ENCODE data around the gene TSPAN18. TPM values are rescaled to one million over a fixed set of nuclear protein-coding genes. Genes with fewer than 3 reads are reported as not detected.

The TSPAN18 gene
- total and polyA plus RNA-seq, 10 of the 15 experiments (the other 5 are each of a cell fraction or from before 2014, with no cell fraction given): 0.02 to 0.77 (median 0.13) TPM; not detected in 1

- no peaks in the 10 kb centered on the region for H3K79me2 ChIP-seq (ENCODE audit: control insufficient read depth, insufficient read depth, low read length)
- SMC1A ChIA-PET (ENCODE audit: uncharacterized antibody, unreplicated experiment): no interaction called here
- no peak overlapping the region for H2AFZ ChIP-seq (ENCODE audit: control insufficient read depth, low read depth, low read length)
- FAIRE-seq (no peak), DNase-seq (ENCODE audit: low read depth, low spot score) (no peak), ATAC-seq (no peak)
- no peaks in the 10 kb centered on the region for H3K36me3 ChIP-seq (ENCODE audit: control insufficient read depth in 2 of 2, insufficient read depth in 2 of 2, low read length in 1 of 2)
- H3K4me3 ChIP-seq: no peak overlapping the region
- WGBS (ENCODE audit: insufficient coverage, insufficient replicate concordance, low lambda C conversion rate, missing lambda C conversion rate): 6% methylated on average over 3 of the region's 3 CpGs
- BruUV-seq (replicated peaks): no TSS peak
- H4K20me1 ChIP-seq (ENCODE audit: control insufficient read depth, insufficient read depth): no peaks in the 10 kb centered on the region
- intact Hi-C loops (cut with micrococcal nuclease; ENCODE audit: unreplicated experiment): no loop called here
- no peak overlapping the region for H3K4me2 ChIP-seq (ENCODE audit: control insufficient read depth, insufficient read depth)
- CTCF ChIA-PET: no interaction called here
- POLR2A ChIA-PET: no interaction called here
- in situ Hi-C loops (cut with MboI): no loop called here
- RAD21 ChIA-PET (ENCODE audit: unreplicated experiment): no interaction called here
- no peak for TF ChIP-seq NRF1 (conservative IDR thresholded peaks at IDR 0.05; ENCODE audit: low read depth, low read length)
- TF ChIP-seq ZBTB33 (IDR thresholded peaks at IDR 0.05): no peak
- no peak for TF ChIP-seq ATF7 (IDR thresholded peaks at IDR 0.05; ENCODE audit: low read depth)
- TF ChIP-seq SMAD5 (IDR thresholded peaks at IDR 0.05; ENCODE audit: low read depth): no peak
- TF ChIP-seq RUNX3 (IDR thresholded peaks at IDR 0.05; ENCODE audit: low read length): no peak
- TF ChIP-seq ATF3 (IDR thresholded peaks at IDR 0.05; ENCODE audit: borderline replicate concordance, extremely low read depth, low read depth, low read length): no peak
- H3K27me3 ChIP-seq (replicated peaks in 1 of 2; ENCODE audit: control insufficient read depth in 2 of 2, insufficient read depth in 2 of 2, low read length in 1 of 2): peaks cover 0 to 5% of the 10 kb centered on the region in 2 experiments; a peak in 3 of 4 replicates
- H3K9ac ChIP-seq (ENCODE audit: control insufficient read depth, insufficient read depth, low read length): no peak overlapping the region
- H3K9me3 ChIP-seq (replicated peaks; ENCODE audit: control insufficient read depth, insufficient read depth, low read length): no peaks in the 10 kb centered on the region
- no peaks in the 10 kb centered on the region for H3K4me1 ChIP-seq (ENCODE audit: control insufficient read depth, insufficient read depth, low read length)
- H3K27ac ChIP-seq (ENCODE audit: control insufficient read depth, insufficient read depth): no peak overlapping the region
Measured at GRCh38 chr11:44962464-44962863, 235.7 kb downstream of the TSPAN18 start.

GRCh38 chr11:44963136-44963535, 236.4 kb downstream of the TSPAN18 start:
- ChIA-PET RAD21 (ENCODE audit: unreplicated experiment) (no interaction called here), CTCF (no interaction called here), SMC1A (ENCODE audit: uncharacterized antibody, unreplicated experiment) (no interaction called here), POLR2A (no interaction called here)
- H3K36me3 ChIP-seq (ENCODE audit: control insufficient read depth in 2 of 2, insufficient read depth in 2 of 2, low read length in 1 of 2): no peaks in the 10 kb centered on the region
- FAIRE-seq (no peak), DNase-seq (ENCODE audit: low read depth, low spot score) (no peak), ATAC-seq (no peak)
- H3K4me3 ChIP-seq: no peak overlapping the region
- BruUV-seq (replicated peaks): no TSS peak
- peaks cover 0 to 2% of the 10 kb centered on the region in 2 experiments; a peak in 1 of 4 replicates for H3K27me3 ChIP-seq (replicated peaks in 1 of 2; ENCODE audit: control insufficient read depth in 2 of 2, insufficient read depth in 2 of 2, low read length in 1 of 2)
- 25% methylated on average over 7 of the region's 7 CpGs for WGBS (ENCODE audit: insufficient coverage, insufficient replicate concordance, low lambda C conversion rate, missing lambda C conversion rate)
- H3K27ac ChIP-seq (ENCODE audit: control insufficient read depth, insufficient read depth): no peak overlapping the region
- H3K4me2 ChIP-seq (ENCODE audit: control insufficient read depth, insufficient read depth): no peak overlapping the region
- in situ Hi-C loops (cut with MboI) (no loop called here), intact Hi-C loops (cut with micrococcal nuclease; ENCODE audit: unreplicated experiment) (no loop called here)
- no peaks in the 10 kb centered on the region for H3K9me3 ChIP-seq (replicated peaks; ENCODE audit: control insufficient read depth, insufficient read depth, low read length)
- H2AFZ ChIP-seq (ENCODE audit: control insufficient read depth, low read depth, low read length): no peak overlapping the region
- no peaks in the 10 kb centered on the region for H3K79me2 ChIP-seq (ENCODE audit: control insufficient read depth, insufficient read depth, low read length)
- no peak overlapping the region for H3K9ac ChIP-seq (ENCODE audit: control insufficient read depth, insufficient read depth, low read length)
- H3K4me1 ChIP-seq (ENCODE audit: control insufficient read depth, insufficient read depth, low read length): no peaks in the 10 kb centered on the region
- no peaks in the 10 kb centered on the region for H4K20me1 ChIP-seq (ENCODE audit: control insufficient read depth, insufficient read depth)
- no peak for TF ChIP-seq RUNX3 (IDR thresholded peaks at IDR 0.05; ENCODE audit: low read length)
- no peak for TF ChIP-seq SREBF2 (IDR thresholded peaks at IDR 0.05; ENCODE audit: low read length)
- TF ChIP-seq EGR1 (IDR thresholded peaks at IDR 0.05; ENCODE audit: borderline replicate concordance in 1 of 2, low read depth in 2 of 2, low read length in 2 of 2): no peak
- no peak for TF ChIP-seq HCFC1 (IDR thresholded peaks at IDR 0.05; ENCODE audit: low read length)
- no peak for TF ChIP-seq REST (IDR thresholded peaks at IDR 0.05; ENCODE audit: low read depth, low read length)
- TF ChIP-seq CBFB (IDR thresholded peaks at IDR 0.05; ENCODE audit: low read depth): no peak
- no peak for TF ChIP-seq JUNB (IDR thresholded peaks at IDR 0.05)
- no peak for TF ChIP-seq MYB (IDR thresholded peaks at IDR 0.05; ENCODE audit: borderline replicate concordance, low read depth, low read length)
- no peak for TF ChIP-seq CEBPB (IDR thresholded peaks at IDR 0.05; ENCODE audit: borderline replicate concordance in 1 of 2, low read depth in 2 of 2, low read length in 2 of 2)
